ENCODE measurements around the gene CHST8.

DNA sequence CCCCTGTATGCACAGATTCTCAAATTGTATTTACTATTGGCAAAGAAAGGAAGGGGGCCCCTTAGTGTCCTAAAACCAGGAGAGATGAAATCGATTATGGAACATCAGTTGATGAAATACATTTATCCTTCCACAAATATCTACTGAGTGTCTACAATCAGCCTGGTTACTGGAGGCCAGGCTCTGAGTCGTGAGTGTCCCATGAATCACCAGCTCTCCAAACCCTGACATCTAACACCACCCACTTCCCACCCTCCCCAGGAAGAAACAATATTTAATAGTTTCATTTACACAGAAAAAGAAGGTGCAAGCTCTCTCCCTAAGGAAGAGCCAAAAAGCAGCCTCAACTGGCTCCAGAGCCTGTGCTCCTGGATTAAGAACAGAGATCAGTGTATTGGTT lies 200.1 kb downstream of the CHST8 start:
- TF ChIP-seq, protein P1, sequence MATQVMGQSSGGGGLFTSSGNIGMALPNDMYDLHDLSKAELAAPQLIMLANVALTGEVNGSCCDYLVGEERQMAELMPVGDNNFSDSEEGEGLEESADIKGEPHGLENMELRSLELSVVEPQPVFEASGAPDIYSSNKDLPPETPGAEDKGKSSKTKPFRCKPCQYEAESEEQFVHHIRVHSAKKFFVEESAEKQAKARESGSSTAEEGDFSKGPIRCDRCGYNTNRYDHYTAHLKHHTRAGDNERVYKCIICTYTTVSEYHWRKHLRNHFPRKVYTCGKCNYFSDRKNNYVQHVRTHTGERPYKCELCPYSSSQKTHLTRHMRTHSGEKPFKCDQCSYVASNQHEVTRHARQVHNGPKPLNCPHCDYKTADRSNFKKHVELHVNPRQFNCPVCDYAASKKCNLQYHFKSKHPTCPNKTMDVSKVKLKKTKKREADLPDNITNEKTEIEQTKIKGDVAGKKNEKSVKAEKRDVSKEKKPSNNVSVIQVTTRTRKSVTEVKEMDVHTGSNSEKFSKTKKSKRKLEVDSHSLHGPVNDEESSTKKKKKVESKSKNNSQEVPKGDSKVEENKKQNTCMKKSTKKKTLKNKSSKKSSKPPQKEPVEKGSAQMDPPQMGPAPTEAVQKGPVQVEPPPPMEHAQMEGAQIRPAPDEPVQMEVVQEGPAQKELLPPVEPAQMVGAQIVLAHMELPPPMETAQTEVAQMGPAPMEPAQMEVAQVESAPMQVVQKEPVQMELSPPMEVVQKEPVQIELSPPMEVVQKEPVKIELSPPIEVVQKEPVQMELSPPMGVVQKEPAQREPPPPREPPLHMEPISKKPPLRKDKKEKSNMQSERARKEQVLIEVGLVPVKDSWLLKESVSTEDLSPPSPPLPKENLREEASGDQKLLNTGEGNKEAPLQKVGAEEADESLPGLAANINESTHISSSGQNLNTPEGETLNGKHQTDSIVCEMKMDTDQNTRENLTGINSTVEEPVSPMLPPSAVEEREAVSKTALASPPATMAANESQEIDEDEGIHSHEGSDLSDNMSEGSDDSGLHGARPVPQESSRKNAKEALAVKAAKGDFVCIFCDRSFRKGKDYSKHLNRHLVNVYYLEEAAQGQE (IDR thresholded peaks at IDR 0.05): no peak
- TF ChIP-seq PHF8 (IDR thresholded peaks at IDR 0.05; ENCODE audit: borderline replicate concordance, low read depth) (no peak), JUNB (IDR thresholded peaks at IDR 0.05) (no peak)
- TF ChIP-seq, protein P2, sequence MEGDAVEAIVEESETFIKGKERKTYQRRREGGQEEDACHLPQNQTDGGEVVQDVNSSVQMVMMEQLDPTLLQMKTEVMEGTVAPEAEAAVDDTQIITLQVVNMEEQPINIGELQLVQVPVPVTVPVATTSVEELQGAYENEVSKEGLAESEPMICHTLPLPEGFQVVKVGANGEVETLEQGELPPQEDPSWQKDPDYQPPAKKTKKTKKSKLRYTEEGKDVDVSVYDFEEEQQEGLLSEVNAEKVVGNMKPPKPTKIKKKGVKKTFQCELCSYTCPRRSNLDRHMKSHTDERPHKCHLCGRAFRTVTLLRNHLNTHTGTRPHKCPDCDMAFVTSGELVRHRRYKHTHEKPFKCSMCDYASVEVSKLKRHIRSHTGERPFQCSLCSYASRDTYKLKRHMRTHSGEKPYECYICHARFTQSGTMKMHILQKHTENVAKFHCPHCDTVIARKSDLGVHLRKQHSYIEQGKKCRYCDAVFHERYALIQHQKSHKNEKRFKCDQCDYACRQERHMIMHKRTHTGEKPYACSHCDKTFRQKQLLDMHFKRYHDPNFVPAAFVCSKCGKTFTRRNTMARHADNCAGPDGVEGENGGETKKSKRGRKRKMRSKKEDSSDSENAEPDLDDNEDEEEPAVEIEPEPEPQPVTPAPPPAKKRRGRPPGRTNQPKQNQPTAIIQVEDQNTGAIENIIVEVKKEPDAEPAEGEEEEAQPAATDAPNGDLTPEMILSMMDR (IDR thresholded peaks at IDR 0.05): no peak
